ENCODE data around the gene PPFIA2. TPM values are rescaled to one million over a fixed set of nuclear protein-coding genes. Genes with fewer than 3 reads are reported as not detected.
A peak's percentile ranks its signal among the peaks of the same experiment; 100 is the strongest.
"Not testable (repeated sequence)": the region's sequence is repeated elsewhere in the genome, so short reads cannot be mapped to it uniquely, and the experiment has no call there.

Gene PPFIA2
- total RNA-seq, 1 donor from 2014 or later = not detected

- no peak for DNase-seq
These were observed 90.7 kb downstream of the PPFIA2 start for GRCh38 chr12:81668475-81668874.

GRCh38 chr12:81659310-81659709 is 99.8 kb downstream of the PPFIA2 start:
- DNase-seq = not testable (repeated sequence)

DNA sequence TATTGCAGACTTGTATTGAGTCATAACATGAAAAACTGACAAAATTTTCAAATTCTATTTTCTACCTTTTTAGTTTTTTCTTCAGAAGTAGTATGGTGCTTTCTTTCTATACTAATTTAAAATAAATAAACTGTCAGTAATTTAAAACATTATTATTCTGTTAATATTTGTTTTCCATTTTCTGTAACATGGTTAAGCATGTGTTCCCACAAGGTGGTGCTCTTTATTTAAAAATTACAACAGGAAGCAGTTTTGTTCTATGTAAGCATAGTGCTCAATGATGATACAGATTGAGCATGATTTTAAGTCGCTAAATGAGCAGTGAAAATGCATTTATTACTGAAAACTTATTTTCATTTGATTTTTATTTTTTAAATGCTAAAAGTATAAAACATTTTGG is 114.6 kb downstream of the PPFIA2 start:
- peak; percentile 26 for DNase-seq

DNA sequence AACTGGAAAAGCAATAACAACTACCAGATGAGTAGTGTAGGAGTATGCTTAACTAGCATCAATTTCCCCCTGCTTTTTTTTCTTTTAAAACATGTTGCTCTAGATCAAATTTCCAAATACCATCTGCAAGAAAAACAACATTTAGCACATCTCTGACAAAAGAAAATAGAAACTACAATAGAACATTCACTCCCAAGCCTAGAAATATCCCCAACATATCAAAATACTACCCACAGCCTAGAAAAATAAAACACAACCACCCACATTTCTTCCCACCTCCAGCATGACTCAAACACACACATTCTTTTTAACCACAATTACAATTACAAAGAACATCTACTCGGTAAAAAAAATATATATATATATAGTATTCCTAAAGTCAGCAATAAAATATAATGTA is 120.0 kb downstream of the PPFIA2 start:
- no peak for DNase-seq

DNA sequence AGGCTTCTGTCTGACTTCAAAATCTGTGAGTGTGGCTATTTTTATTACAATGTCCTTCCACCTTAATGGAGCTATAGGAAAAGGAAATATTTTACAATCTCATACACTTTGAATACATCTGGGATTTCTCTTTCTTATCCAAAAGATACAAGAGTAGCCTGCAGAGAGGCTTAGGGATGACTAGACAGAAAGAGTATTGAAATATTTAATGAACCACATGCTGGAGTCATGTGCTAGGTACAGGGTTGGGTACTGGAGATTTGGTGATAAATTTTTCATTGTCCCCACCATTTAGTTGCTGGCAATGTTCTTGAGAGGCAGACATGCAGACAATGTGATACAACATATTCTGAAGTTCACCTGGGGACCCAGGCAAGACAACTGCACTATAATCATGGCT is 126.0 kb downstream of the PPFIA2 start:
- no peak for DNase-seq

DNA sequence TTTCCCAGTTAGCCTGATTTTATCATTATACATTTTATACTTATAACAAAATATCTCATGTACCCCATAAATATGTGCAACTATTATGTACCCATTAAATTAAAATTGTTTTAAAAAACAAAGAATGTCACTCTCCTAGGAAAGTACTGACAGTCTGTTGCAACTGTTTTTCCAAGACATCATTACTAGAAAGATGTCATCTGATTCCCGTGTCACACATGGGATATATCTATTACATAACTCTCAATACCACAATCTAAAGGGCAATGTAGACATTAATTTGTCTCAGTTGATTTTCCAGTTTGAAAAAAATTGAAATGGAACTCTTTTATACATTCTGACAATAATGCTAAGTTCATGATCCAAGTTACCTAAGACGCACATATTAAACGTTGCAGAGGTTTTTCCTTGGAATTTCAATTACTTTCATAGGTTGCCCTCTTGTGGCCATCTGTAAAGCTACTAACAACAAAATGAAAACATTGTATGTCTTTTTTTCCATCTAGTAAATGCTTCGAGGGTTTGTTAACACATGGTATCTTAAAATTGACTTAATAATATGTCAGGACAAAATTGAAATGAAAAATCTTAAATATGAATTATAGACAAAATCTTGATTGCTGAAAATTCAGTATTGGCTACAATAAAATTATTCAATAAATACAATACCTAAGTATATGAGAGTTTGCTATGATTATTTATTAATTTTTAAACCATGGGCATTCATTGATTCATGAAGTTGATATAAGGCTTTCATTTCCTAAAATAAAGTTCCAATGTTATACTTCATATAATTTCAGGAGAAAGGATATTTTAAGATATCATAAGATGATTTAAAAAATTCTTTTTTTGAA is 131.6 kb downstream of the PPFIA2 start:
- peak; percentile 46 for DNase-seq

DNA sequence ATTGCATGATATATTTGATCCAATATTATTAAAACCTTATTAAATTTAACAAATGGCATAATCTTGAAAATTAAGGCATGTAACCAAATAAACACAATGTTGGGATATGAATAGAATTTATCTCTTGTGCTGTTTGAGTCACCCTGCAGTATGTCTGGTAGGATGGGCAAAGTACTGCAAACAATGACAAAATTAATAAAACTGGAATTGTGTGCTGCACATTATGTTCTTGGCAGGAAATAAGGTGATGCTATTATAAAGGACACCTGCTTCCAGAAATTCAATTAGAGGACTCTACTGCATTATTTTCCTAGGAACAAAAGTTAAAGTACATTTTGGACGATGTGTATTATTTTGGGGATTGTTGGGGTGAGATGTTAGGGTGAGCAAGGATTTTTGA is 132.7 kb downstream of the PPFIA2 start:
- DNase-seq = no peak

DNA sequence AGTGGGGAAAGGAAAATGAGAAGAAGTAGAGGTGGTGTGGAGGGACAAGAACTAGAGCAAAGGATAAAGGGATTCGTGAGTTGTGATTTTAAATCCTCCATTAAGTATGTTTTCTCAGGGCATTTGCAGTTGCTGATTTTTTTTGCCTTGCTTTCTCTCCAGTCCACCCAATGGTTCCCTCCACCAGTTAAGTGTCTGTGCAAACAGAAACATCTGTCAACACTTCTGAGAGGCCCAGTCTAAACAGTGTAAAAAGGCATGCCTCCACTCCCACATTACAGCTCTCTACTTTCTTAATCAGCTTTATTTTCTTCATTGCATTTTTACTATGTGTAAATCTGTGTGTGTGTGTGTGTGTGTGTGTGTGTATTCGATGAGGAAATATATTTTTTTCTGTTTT is 141.2 kb downstream of the PPFIA2 start:
- no peak for DNase-seq

DNA sequence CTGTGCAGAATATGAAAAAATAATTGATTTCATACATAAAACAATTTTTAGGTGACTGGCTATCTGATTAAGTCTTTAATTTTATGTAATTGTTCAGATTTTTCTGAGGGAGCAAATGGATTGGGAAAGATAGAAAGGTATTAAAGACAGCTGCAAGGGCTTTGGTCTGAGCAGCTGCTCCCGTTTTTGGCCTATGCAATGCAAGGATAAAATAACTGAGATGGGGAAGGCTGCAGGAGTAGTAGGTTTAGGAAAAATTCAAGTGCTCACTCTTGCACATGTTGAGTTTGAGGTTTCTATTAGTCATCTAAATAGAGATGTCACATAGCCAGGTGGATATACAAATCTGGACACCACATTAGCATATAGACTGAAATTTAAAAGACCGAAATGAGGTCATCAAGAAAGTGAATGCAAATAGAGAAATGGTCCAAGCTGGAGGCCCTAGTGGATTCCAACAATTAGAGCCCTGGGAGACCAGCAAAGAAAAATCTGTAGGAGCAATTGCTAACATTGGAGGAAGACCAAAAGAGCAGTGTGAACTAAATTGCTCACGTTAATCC is 144.0 kb downstream of the PPFIA2 start:
- no peak for DNase-seq

GRCh38 chr12:81610955-81611889 is 147.9 kb downstream of the PPFIA2 start:
- no peak for DNase-seq

GRCh38 chr12:81597928-81598604 is 161.1 kb downstream of the PPFIA2 start:
- DNase-seq = no peak

- DNase-seq = no peak
These were observed 162.6 kb downstream of the PPFIA2 start for GRCh38 chr12:81596558-81596957.

DNA sequence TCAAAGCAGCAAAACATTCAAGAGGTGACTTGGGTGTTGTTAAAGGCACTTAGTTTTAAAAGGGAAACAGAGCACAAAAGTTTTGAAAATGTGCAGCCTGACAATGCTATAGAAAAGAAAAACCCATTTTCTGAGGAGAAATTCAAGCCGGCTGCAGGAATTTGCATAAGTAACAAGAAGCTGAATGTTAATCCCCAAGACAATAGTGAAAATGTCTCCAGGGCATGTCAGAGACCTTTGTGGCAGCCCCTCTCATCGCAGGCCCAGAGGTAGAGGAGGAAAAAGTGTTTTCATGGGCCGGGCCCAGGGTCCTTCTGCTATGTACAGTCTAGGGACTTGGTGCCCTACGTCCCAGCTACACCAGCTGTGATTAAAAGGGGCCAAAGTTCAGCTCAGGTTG is 167.9 kb downstream of the PPFIA2 start:
- DNase-seq = no peak

GRCh38 chr12:81590703-81591102 is 168.4 kb downstream of the PPFIA2 start:
- not testable (repeated sequence) for DNase-seq

DNA sequence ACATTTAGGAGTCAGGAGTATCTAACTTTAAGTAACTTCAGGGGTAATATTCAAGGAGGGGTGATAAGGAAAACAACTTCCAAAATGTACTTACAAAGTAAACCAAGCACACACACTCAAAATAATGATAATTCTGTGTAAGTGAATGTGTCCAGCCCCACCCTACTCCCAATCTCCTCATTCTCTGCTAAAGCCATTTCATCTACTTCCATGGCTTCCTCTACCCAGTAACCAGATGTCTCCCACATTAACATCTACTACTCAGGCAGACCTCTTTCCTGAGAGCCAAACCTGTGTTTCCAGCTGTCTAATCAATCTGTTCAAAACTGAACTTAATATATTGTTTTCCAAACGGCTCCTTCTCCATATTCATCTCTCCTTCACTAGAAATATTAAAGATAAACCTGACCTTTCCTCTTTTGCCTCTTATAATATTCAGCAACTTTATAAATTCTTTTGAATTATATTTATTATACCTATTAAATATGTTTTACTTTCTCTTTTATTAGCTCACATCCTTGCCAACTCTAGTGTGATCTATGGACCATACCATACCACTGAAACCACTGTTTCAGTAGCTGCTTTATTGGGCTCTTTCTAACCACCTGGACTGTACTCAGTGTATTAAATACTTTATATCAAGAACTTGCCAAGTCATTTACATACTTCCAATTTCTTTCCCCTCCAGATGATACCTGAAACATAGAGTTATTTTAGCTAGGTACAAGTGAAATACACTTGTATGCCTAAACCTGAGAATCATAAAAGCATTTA is 170.7 kb downstream of the PPFIA2 start:
- DNase-seq = no peak

DNA sequence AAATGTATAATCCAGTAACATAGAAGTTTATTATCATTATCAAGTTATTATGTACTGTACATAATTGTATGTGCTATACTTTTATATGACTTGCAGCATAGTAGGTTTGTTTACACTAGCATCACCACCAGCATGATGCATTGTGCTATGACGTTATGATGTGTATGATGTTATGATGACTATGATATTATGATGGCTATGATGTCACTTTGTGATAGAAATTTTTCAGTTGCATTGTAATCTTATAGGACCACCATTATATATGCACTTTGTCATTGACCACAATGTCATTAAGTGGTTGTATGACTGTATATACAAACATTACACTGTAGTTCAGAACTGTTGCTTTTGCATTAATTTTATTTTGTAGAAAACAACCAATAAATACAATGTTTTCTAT is 173.4 kb downstream of the PPFIA2 start:
- no peak for DNase-seq

DNA sequence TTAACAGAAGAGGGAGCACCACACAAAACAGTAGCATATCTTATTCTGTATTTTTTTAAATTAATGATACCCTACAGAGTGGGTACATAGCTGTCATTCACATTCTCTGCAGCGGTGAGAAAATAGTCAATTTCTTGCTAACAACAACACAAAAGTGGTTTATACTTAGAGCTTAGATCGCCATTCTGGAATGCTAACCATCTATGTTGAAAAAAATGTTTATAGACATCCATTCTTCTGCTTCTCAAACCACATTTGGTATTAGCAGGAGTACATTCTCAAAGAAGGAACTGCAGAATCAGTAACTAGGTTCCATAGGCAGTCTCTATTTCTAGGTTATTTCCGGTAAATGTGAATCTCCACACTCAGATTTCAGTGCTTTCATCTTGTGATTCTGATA is 185.9 kb downstream of the PPFIA2 start:
- no peak for DNase-seq

- DNase-seq = no peak
These were observed 186.7 kb downstream of the PPFIA2 start for GRCh38 chr12:81572411-81572810.

GRCh38 chr12:81570234-81570633 is 188.9 kb downstream of the PPFIA2 start:
- no peak for DNase-seq

GRCh38 chr12:81564237-81564636 is 194.9 kb downstream of the PPFIA2 start:
- no peak for DNase-seq

GRCh38 chr12:81558031-81558430 is 201.1 kb downstream of the PPFIA2 start:
- DNase-seq = no peak

DNA sequence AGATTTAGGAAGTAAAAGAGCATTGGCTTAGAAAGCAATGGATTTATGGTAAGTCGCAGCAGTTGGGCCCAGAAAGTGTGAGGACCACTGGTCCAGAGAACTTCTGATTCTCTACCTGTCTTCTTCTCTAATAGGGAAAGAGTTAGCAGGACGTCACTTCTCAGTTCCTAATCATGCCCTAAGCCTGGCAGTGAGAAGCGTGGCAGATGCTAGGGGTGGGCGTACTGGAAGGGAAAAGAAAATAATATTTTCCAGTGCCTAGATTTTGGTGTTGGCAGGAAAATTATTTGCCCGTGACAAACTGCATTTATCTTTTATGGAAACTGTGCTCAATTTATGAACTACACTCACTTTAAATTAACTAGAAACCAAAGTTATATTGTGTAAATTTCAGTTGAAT is 212.3 kb downstream of the PPFIA2 start:
- DNase-seq = no peak
